Pancreas (tissue), 10 donors: ENCODE measurements around the gene SCN5A. TPM values are rescaled to one million over a fixed set of nuclear protein-coding genes. Genes with fewer than 3 reads are reported as not detected.
A peak's percentile ranks its signal among the peaks of the same experiment; 100 is the strongest.

ENCODE experiments used
- ATAC-seq, 4 donors: fragments of 200-7000 bp; cut with Tn5 transposase; one replicate each; pipeline versions ENCODE4 v1.8.0 to v1.9.1; 2020; ENCODE audit warnings: mild to moderate bottlenecking in 4 of 4, moderate library complexity in 4 of 4
- DNase-seq, 6 donors: peaks; one replicate each; pipeline ENCODE4 v3.0.0-alpha.2; 2020
- FAIRE-seq: peaks from 2 replicates; lab custom pipeline; 2012; peaks lifted over from hg19 to GRCh38; lab: Jason Lieb, UNC
- H3K27ac ChIP-seq, 4 donors: fragments of 200-600 bp; sonication (generic); 1 replicate in 3 of 4; 2 replicates in 1 of 4; pipeline versions ENCODE4 v1.5.0 to v1.8.0; 2020
- H3K27me3 ChIP-seq, 4 donors: fragments of 200-600 bp; one replicate each; pipeline ENCODE4 v1.8.0; 2021
- H3K36me3 ChIP-seq, 3 donors: fragments of 200-600 bp; sonication (generic) in 1 of 3; one replicate each; pipeline versions ENCODE4 v1.5.0 to v1.8.0; 2020 to 2021
- H3K4me1 ChIP-seq, 3 donors: fragments of 200-600 bp; one replicate each; pipeline ENCODE4 v1.8.0; 2021
- H3K4me3 ChIP-seq, 4 donors: fragments of 200-600 bp; sonication (generic) in 2 of 4; one replicate each; pipeline versions ENCODE4 v1.5.0 to v1.8.0; 2020 to 2021
- H3K9me3 ChIP-seq, 4 donors: fragments of 200-600 bp; one replicate each; pipeline ENCODE4 v1.8.0; 2021
- WGBS, 2 donors: extraction: QIAGEN DNeasy Blood & Tissue Kit; methylation state at CpG; one replicate each; pipeline ENCODE4 v1.1.7; 2013; 5-methylcytosine and 5-hydroxymethylcytosine counted together
- intact Hi-C, 3 donors: fragments of 100-400 bp; cut with DNase I; formaldehyde crosslinking; loops; one replicate each; pipeline versions ENCODE4 v1.11.1 to v1.14.2; 2022
- polyA plus RNA-seq, 2 donors: library from polyadenylated mRNA; stranded (reverse); fragments of 200-250 nt; gene quantifications; one replicate each; pipeline ENCODE4 v1.2.3, GENCODE V29; 2013
- total RNA-seq, 6 donors: library from RNA; stranded (reverse); fragmentation: NEBNext Ultra II Directional in 4 of 6; extraction: Animal tissue kit (Norgen Biotek cat#: 25700) in 4 of 6; gene quantifications; one replicate each; pipeline versions ENCODE4 v1.2.1 to v1.2.4, GENCODE V29; 2021 to 2023
- TF ChIP-seq, protein P1 (sequence below), 4 donors: fragments of 200-600 bp; sonication (generic) in 3 of 4; IDR thresholded peaks; one replicate each; pipeline versions ENCODE4 v1.5.0 to v1.8.0; 2021; ENCODE audit warnings: antibody characterized with exemption in 4 of 4
- donor health status: healthy with polysubstance abuse.
- donor health status: DM: no; HTN: no; CAD: no; lungs with moderate emphysema.
- donor health status: DM: no; HTN: no; CAD: no.
- donor health status: control.
- donor health status: control.
- donor health status: Bipolar disorder and iron deficiency.
- donor health status: DM: yes; HTN: yes; CAD: no.
- donor health status: DM: no; HTN: no; CAD: no.
- donor health status: DM: no; HTN: no; CAD: no.
- donor health status: DM: yes; HTN: yes; CAD: no.

SCN5A gene
- total and polyA plus RNA-seq, 8 donors = 0.07 to 0.39 (median 0.26) TPM; not detected in 1

DNA sequence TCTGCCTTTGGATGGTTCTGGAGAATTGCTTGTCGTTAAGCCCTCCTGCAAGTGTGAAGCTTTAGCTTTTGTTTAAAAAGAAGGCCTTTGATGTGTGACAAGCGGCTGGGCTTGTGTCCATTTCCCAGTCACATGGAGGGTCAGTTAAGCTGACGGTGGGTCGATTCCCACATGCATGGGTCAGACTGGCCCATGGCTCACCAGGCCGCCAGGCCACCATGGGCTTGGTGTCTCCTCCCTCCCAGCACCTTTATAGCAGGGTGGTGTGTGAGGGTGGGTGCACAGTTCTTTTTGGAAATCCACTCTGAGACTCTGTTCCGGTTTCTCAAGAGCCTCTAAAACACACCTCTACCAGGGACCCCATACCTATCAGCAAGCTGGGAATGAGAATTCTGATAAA, 67.2 kb downstream of the SCN5A start:
- FAIRE-seq (no peak), DNase-seq (no peak), ATAC-seq (no peak)
- intact Hi-C loops = no loop called here
- TF ChIP-seq, protein P1, sequence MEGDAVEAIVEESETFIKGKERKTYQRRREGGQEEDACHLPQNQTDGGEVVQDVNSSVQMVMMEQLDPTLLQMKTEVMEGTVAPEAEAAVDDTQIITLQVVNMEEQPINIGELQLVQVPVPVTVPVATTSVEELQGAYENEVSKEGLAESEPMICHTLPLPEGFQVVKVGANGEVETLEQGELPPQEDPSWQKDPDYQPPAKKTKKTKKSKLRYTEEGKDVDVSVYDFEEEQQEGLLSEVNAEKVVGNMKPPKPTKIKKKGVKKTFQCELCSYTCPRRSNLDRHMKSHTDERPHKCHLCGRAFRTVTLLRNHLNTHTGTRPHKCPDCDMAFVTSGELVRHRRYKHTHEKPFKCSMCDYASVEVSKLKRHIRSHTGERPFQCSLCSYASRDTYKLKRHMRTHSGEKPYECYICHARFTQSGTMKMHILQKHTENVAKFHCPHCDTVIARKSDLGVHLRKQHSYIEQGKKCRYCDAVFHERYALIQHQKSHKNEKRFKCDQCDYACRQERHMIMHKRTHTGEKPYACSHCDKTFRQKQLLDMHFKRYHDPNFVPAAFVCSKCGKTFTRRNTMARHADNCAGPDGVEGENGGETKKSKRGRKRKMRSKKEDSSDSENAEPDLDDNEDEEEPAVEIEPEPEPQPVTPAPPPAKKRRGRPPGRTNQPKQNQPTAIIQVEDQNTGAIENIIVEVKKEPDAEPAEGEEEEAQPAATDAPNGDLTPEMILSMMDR (IDR thresholded peaks at IDR 0.05) = no peak
- no peaks in the 10 kb centered on the region for H3K36me3 ChIP-seq
- WGBS, 2 donors = 75 to 82% methylated on average over 6 of the region's 6 CpGs
- no peaks in the 10 kb centered on the region for H3K4me1 ChIP-seq
- H3K9me3 ChIP-seq = no peaks in the 10 kb centered on the region
- no peak overlapping the region for H3K4me3 ChIP-seq
- no peak overlapping the region for H3K27ac ChIP-seq
- no peaks in the 10 kb centered on the region for H3K27me3 ChIP-seq

- no peak overlapping the region for H3K27ac ChIP-seq
- no peak for DNase-seq
- WGBS, 2 donors = 53 to 59% methylated on average over 2 of the region's 2 CpGs
Observed at GRCh38 chr3:38581774-38582173, 67.7 kb downstream of the SCN5A start.

DNA sequence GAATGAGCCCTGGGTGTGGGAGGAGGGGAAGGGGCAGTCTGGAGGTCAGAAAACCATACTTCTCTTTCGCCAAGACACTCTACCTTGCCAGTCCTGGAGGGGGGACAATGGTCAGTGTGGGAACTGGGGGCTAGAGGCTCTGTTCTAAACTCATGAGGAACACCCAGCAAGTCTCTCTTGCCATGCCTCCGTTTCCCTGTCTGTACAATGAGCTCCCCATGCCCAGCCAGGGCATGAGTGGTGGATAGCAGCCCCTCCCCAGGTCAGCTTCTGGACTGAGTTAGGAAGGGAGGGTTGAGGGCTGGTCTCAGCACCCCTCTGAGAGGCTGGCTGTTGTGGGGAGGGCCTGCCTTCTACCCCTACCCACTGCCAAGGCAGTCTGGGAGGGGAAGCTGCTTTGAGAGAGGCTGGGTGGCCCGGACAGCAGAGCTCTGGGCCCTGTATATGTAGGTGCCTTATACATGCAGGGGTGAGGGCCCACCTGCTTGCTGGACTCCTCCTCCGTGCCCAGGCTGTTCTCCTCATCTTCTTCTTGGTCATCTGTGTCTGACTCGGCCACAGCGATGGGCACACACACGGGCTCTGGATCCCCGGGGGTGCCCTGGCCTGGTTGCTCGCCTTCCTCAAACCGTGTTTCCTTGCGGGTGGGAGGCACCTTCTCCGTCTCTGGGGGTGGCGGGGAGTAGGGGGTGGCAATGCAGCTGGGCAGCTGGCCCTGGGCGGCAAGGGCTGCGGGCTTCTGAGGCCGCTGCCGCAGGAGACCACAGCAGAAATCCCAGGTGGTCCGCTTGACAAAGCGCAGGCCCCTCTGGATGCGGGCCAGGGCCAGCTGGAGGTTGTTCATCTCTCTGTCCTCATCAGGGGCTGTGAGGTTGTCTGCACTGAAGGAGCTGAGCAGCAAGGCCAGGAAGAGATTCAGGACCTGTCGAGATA, 68.8 kb downstream of the SCN5A start:
- Histone ChIP-seq H3K4me3 (no peak overlapping the region), H3K4me1 (no peaks in the 10 kb centered on the region), H3K27ac (no peak overlapping the region), H3K36me3 (no peaks in the 10 kb centered on the region), H3K27me3 (no peaks in the 10 kb centered on the region), H3K9me3 (no peaks in the 10 kb centered on the region)
- TF ChIP-seq, protein P1 (IDR thresholded peaks at IDR 0.05) = no peak
- FAIRE-seq (no peak), ATAC-seq (no peak), DNase-seq (peak in 1 of 6 donors; percentile 10)
- WGBS, 2 donors = 81 to 92% methylated on average over 21 of the region's 21 CpGs
- intact Hi-C loops = no loop called here

More at GRCh38 chr3:38581774-38582173, 67.7 kb downstream of the SCN5A start:
- FAIRE-seq = no peak
- no peak for ATAC-seq
- intact Hi-C loops = no loop called here
- no peaks in the 10 kb centered on the region for H3K4me1 ChIP-seq
- H3K9me3 ChIP-seq = no peaks in the 10 kb centered on the region
- TF ChIP-seq, protein P1 (IDR thresholded peaks at IDR 0.05) = no peak
- no peaks in the 10 kb centered on the region for H3K27me3 ChIP-seq
- H3K36me3 ChIP-seq = no peaks in the 10 kb centered on the region
- no peak overlapping the region for H3K4me3 ChIP-seq

DNA sequence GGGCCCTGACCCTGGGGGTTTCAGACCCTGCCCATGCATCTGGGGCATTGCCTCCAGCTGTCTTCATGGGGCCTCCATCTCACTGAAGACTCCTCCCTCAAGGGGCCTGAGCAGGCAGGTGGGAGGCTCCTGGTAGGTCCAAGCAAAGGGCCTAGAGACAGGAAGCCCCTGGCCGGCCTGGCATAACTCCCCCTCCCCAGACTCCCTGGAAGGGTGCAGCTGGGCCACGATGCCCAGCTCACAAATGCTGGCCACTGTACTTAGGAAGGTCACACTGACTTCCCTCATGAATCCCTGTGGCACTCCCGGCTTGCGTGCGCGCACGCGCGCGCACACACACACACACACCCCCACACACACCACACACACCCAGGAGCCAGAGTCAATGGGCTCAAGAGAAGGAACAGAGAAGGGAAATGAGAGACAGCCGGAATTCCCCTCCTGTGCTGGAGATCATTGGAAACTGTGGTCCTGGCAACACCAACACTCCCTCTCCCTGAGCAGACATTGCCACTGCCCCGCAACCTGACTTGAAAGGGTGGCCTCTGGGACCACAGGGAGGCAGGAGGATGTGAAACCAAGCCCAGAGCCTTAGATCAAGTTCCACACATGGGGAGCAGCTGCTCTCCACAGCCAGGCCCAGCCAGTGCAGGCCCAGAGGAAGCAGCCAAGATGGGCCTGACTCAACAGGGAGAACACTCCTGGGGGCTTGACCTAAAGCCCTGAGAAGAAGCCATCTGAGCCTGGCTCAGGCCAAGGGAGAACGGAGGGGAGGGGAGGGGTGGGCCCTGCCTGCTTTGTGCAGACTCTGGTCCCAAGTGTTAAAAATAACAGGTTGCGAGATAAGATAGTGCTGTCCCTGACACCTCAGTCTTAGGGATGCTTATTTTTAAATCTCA, 69.7 kb downstream of the SCN5A start:
- Histone ChIP-seq H3K27ac (no peak overlapping the region), H3K4me3 (no peak overlapping the region), H3K27me3 (no peaks in the 10 kb centered on the region), H3K36me3 (no peaks in the 10 kb centered on the region), H3K4me1 (no peaks in the 10 kb centered on the region), H3K9me3 (no peaks in the 10 kb centered on the region)
- WGBS, 2 donors = 59 to 77% methylated on average over 14 of the region's 14 CpGs
- TF ChIP-seq, protein P1 (IDR thresholded peaks at IDR 0.05) = no peak
- intact Hi-C loops = no loop called here
- DNase-seq = peak in 1 of 6 donors; percentile 8
- no peak for FAIRE-seq
- peak in 3 of 4 donors; percentile 13 to 61 (median 20) for ATAC-seq
